Measurements from ENCODE around the gene ZNF593.

- no peak for TF ChIP-seq CTCF (IDR thresholded peaks at IDR 0.05)
- no peak for TF ChIP-seq POLR2A (IDR thresholded peaks at IDR 0.05)
Observed at GRCh38 chr1:26138974-26139558, 30.6 kb upstream of the ZNF593 start.

All from body of pancreas (tissue), 4 donors.